Mucosa of descending colon (tissue), 3 donors: Measurements from ENCODE around the gene IDH1. TPM values are rescaled to one million over a fixed set of nuclear protein-coding genes. Genes with fewer than 3 reads are reported as not detected.
"Not testable (repeated sequence)": the region's sequence is repeated elsewhere in the genome, so short reads cannot be mapped to it uniquely, and the experiment has no call there.

Experiments used
- ATAC-seq: fragments of 200-7000 bp; cut with Tn5 transposase; one replicate; pipeline ENCODE4 v1.9.1; 2020; ENCODE audit warnings: mild to moderate bottlenecking, moderate library complexity
- DNase-seq, 3 donors: peaks; one replicate each; pipeline ENCODE4 v3.0.0-alpha.2; 2020
- H3K36me3 ChIP-seq: fragments of 200-600 bp; one replicate; pipeline ENCODE4 v1.8.0; 2021; ENCODE audit warnings: low read depth, mild to moderate bottlenecking
- H3K4me1 ChIP-seq: fragments of 200-600 bp; one replicate; pipeline ENCODE4 v1.8.0; 2021; ENCODE audit warnings: low read depth, mild to moderate bottlenecking
- H3K4me3 ChIP-seq: fragments of 200-600 bp; one replicate; pipeline ENCODE4 v1.8.0; 2021; ENCODE audit warnings: mild to moderate bottlenecking
- H3K9me3 ChIP-seq: fragments of 200-600 bp; one replicate; pipeline ENCODE4 v1.8.0; 2021; ENCODE audit warnings: mild to moderate bottlenecking
- CTCF ChIP-seq: fragments of 200-600 bp; IDR thresholded peaks from one replicate; pipeline ENCODE4 v1.8.0; 2022; ENCODE audit warnings: antibody characterized with exemption, mild to moderate bottlenecking
- intact Hi-C, 2 donors: fragments of 100-400 bp; cut with DNase I in 1 of 2; cut with micrococcal nuclease in 1 of 2; formaldehyde crosslinking; loops; one replicate each; pipeline versions ENCODE4 v1.11.0 to v1.11.1; 2022; cut with DNase I, micrococcal nuclease
- total RNA-seq, 3 donors: library from RNA; stranded (reverse); fragmentation: NEBNext Ultra II Directional in 2 of 3; extraction: Animal tissue kit (Norgen Biotek cat#: 25700) in 2 of 3; gene quantifications; one replicate each; pipeline versions ENCODE4 v1.2.1 to v1.2.4, GENCODE V29; 2021 to 2023
- donor health status: DM: no; HTN: no; CAD: no; lungs with moderate emphysema.
- donor health status: DM: no; HTN: no; CAD: no.
- donor health status: DM: no; HTN: yes; CAD: no.

IDH1 gene
- total RNA-seq, 3 donors from 2014 or later: 105 to 233 (median 227) TPM

DNA sequence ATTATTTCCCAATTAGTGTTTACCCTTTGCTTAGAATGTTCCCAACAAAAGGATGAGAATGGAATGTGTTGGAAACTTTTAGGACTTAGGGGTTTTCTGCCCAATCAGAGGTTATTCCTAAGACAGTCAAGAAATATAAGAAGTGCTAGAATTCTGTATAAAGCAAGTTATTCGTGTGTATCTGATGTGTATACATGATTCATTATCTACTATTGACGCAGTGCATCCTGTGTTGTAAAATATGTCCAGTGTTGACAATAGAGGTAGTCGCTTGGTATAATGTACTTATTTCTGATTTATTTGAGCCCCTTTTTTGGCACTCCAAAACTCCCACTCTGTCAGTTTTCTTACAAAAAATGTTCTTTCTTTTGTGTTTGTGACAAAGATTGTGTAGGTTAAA is 12.1 kb upstream of the IDH1 start:
- no peak overlapping the region for H3K4me3 ChIP-seq

GRCh38 chr2:208266553-208266893 is 11.7 kb upstream of the IDH1 start:
- intact Hi-C loops: no loop called here
- DNase-seq (no peak), ATAC-seq (no peak)
- Histone ChIP-seq H3K9me3 (no peaks in the 10 kb centered on the region), H3K4me1 (peaks cover 16% of the 10 kb centered on the region), H3K4me3 (peak overlapping the region; percentile 80), H3K36me3 (no peaks in the 10 kb centered on the region)
- no peak for TF ChIP-seq CTCF

More for the DNA sequence above, 12.1 kb upstream of the IDH1 start:
- Histone ChIP-seq H3K36me3 (no peaks in the 10 kb centered on the region), H3K4me1 (peaks cover 16% of the 10 kb centered on the region), H3K9me3 (no peaks in the 10 kb centered on the region)
- ATAC-seq (no peak), DNase-seq (no peak)
- no peak for TF ChIP-seq CTCF
- intact Hi-C loops: no loop called here

DNA sequence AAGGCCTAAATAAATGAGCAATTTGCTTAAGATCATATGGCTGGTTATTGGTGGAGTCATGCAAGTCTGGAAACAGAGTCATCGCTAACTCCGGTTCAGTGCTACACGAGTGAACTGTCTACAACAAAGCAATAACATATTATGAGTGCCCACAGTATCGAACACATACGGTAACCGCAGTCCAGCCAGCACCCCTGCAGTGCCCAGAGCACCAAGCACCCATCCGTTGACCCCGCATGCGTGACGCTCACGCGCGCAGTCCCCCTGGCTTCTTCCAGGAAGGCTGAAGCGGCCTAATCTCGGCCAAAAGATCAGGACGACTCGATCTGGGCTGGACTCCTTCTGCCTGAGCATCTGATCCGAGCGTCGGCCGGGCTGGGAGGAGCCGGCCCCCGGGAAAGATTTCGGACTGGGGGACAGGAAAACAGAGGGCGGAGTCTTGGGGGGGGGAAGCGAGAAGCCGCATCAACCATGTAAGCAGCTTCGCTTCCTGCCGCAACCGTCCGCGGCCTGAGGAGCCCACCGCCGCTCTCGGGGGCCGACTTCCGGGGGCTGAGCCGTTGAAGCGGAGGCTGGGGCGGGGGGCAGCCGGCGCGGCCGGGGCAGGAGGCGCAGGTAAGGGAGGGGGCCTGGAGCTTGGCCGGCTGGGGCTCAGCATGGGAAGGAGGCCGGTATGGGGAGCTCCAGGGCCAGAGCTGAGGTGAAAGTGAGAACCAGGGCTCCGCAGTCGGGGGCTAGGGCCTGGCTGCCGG is 11.1 kb upstream of the IDH1 start, which contains the start of gene PIKFYVE:
PIKFYVE (plus strand) TSS at position 455 of the 752 bp plus-strand sequence. CDS start 5,265 bp downstream, outside the sequence.
- TF ChIP-seq CTCF: no peak
- H3K9me3 ChIP-seq: no peaks in the 10 kb centered on the region
- no peaks in the 10 kb centered on the region for H3K36me3 ChIP-seq
- intact Hi-C loops: no loop called here
- peaks cover 16% of the 10 kb centered on the region for H3K4me1 ChIP-seq
- ATAC-seq (peak; percentile 97), DNase-seq (peak; percentile 93 to 96 (median 95))
- peak within 1 kb of the TSS; percentile 80 for H3K4me3 ChIP-seq

DNA sequence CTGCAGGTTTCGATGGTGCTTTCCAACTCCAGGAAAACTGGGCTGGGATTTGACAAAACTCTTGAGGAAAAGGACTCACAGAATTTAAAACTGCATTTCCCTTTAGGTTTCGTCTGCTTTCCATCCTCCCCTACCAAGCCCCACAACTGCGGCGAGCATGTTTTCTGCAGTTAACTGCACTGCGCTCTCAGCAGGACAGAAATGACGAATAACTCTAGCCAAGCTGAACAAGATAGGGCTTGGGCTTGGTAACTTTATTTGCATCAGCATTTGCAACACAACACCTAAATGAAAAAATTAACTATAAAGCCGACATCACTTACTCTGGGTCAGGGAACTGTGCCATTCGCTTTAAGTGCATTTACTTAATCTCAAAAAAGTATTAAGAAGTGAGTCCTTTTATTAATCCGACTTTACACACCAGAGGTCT is 10.5 kb upstream of the IDH1 start:
- Histone ChIP-seq H3K9me3 (no peaks in the 10 kb centered on the region), H3K4me3 (peak overlapping the region; percentile 80), H3K36me3 (no peaks in the 10 kb centered on the region), H3K4me1 (peaks cover 16% of the 10 kb centered on the region)
- no peak for TF ChIP-seq CTCF
- intact Hi-C loops: no loop called here
- ATAC-seq (peak; percentile 58), DNase-seq (peak; percentile 45 to 64 (median 48))

DNA sequence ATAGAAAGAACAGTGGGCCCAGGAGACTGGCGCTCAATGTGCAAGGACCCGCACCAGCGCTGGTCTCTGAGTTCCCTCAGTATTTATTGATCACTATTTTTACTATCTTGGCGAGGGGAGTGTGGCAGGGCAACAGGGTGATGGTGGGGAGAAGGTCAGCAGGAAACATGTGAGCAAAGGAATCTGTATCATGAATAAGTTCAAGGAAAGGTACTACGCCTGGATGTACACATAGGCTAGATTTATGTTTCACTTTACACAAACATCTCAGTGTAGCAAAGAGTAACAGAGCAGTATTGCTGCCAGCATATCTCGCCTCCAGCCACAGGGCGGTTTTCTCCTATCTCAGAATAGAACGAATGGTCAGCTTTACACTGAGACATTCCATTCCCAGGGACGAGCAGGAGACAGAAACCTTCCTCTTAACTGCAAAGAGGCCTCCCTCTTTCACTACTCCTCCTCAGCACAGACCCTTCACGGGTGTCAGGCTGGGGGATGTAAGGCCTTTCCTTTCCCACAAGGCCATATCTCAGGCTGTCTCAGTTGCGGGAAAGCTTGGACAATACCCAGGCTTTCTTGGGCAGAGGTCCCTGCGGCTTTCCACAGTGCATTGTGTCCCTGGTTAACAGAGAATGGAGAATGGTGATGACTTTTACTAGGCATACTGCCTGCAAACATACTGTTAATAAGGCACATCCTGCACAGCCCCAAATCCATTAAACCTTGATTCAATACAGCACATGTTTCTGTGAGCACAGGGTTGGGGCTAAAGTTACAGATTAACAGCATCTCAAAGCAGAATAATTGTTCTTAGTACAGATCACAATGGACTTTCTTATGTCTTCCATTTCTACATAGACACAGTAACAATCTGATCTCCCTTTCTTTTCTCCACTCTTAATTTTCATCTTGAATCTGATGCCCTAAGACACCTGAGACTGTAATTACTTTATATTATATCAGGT is 2.3 kb upstream of the IDH1 start:
- intact Hi-C loops: loop anchor here in 1 of 2 donors (10.0 kb wide), 1 partner anchor 82 kb away; no protein-coding TSS in a partner anchor
- H3K4me3 ChIP-seq, ATAC-seq, H3K9me3 ChIP-seq, H3K36me3 ChIP-seq, DNase-seq: not testable (repeated sequence)
- H3K4me1 ChIP-seq: peaks cover 19% of the 10 kb centered on the region
